AG04450 (cell line): Measurements from ENCODE around the gene GCH1. TPM values are rescaled to one million over a fixed set of nuclear protein-coding genes. Genes with fewer than 3 reads are reported as not detected.

Experiments
- CTCF ChIA-PET: fragments of 300-600, 350-600 bp; formaldehyde crosslinking; extraction: SDS; loops from one replicate; lab custom pipeline; 2022; ENCODE audit warnings: antibody characterized with exemption, inconsistent platforms; lab: Charles Lee
- POLR2A ChIA-PET: fragments of 350-600 bp; formaldehyde crosslinking; extraction: SDS; loops from one replicate; lab custom pipeline; 2021; ENCODE audit warnings: antibody characterized with exemption, inconsistent platforms; lab: Yijun Ruan, JAX
- DNase-seq: peaks from one replicate; pipeline ENCODE4 v3.0.0-alpha.2; 2011; ENCODE audit warnings: low read depth, low spot score
- H3K27ac ChIP-seq: one replicate; pipeline ENCODE4 v1.5.1; 2012; ENCODE audit warnings: low read depth, low read length, control low read depth
- H3K27me3 ChIP-seq: one replicate; pipeline ENCODE4 v1.6.0; 2012; ENCODE audit warnings: low read length; ENCODE audit not compliant: control insufficient read depth, insufficient read depth
- H3K4me3 ChIP-seq: 2 replicates; pipeline ENCODE4 v1.5.1; 2011; ENCODE audit warnings: mild to moderate bottlenecking, low read depth, low read length, control low read depth
- H3K9me3 ChIP-seq: 2 replicates; pipeline ENCODE4 v1.5.1; 2012; ENCODE audit warnings: low read length; ENCODE audit not compliant: control insufficient read depth, insufficient read depth
- polyA plus RNA-seq: library from polyadenylated mRNA; depleted of rRNA; stranded (reverse); fragments of >200 nt; gene quantifications from 2 replicates; pipeline ENCODE4 v1.2.3, GENCODE V29; 2011
- TF ChIP-seq, protein P1 (sequence below): IDR thresholded peaks from 2 replicates; pipeline ENCODE4 v1.5.1; 2011; ENCODE audit warnings: low read depth, low read length, control low read depth, inconsistent platforms

GCH1 gene
- polyA plus RNA-seq, 1 experiment = 0.88 TPM

DNA sequence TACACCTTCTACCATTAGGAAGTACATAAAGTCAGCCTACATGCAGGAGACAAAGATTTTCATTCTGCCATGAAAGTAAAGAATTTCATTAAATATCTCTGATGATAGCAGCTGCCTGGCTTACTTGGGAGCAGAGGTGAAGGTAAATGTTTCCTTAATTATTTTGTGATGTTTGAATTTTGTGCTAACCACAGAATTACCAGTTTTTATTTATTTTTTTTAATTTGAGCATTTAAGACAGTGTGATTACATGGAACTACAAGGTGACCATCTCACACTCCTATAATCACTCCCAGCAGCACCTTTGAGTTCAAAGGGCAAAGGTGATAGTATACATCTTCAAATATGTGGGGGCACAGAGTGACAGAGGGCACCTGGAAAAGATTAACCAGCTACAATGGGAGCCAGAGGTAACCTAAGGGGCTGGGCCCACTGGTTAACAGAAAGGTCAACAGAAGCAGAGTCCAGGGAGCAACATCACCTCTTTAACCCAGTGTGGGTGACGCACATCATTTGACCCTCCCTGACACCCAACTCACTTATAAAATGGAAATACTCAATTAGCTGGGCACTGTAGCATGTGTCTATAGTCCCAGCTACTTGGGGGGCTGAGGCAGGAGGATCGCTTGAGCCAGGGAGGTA is 65.0 kb downstream of the GCH1 start:
- ChIA-PET POLR2A (no interaction called here), CTCF (interaction anchor here (0.7 kb wide), 1 partner anchor 123 kb away, joined by 4 read pairs; no protein-coding TSS in a partner anchor)
- TF ChIP-seq, protein P1, sequence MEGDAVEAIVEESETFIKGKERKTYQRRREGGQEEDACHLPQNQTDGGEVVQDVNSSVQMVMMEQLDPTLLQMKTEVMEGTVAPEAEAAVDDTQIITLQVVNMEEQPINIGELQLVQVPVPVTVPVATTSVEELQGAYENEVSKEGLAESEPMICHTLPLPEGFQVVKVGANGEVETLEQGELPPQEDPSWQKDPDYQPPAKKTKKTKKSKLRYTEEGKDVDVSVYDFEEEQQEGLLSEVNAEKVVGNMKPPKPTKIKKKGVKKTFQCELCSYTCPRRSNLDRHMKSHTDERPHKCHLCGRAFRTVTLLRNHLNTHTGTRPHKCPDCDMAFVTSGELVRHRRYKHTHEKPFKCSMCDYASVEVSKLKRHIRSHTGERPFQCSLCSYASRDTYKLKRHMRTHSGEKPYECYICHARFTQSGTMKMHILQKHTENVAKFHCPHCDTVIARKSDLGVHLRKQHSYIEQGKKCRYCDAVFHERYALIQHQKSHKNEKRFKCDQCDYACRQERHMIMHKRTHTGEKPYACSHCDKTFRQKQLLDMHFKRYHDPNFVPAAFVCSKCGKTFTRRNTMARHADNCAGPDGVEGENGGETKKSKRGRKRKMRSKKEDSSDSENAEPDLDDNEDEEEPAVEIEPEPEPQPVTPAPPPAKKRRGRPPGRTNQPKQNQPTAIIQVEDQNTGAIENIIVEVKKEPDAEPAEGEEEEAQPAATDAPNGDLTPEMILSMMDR = no peak
- H3K4me3 ChIP-seq = no peak overlapping the region
- no peak overlapping the region for H3K27ac ChIP-seq
- DNase-seq = no peak
- peaks cover 27% of the 10 kb centered on the region for H3K27me3 ChIP-seq
- H3K9me3 ChIP-seq = no peaks in the 10 kb centered on the region

DNA sequence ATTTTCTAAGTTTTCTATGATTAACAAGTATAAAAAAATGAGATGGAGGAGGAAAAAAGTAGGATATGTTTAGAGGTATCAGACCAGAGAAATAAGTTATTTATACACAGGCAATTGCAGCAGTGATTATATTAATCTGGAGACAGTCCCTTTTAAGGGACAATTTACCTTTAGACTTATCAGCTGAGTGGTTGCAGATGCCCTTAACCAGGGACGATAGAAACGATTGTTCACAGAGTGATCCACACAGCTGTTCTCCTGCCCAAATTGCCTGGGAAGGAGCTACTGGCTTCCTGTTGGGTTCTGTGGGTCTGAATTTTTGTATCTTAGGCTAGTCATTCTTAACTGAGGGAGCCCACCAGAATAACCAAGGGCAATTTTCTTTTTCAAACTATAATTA is 66.4 kb downstream of the GCH1 start:
- POLR2A ChIA-PET = no interaction called here

DNA sequence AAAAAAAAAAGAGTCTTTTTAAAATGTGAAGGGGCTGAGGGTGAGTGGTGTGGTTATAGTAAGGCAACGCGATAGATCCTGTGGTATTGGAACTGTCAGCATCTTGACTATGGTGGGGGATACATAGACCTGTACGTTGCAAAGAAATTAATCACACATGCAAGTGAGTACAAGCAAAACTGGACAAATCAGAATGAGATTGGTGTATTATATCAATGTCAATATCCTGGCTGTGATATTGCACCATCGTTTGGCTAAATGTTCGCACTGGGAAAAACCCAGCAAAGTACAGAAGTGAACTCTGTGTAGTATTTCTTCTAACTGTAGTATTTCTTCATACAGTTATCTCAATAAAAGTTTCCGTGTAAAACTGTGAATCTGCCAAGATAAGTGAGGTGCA is 67.9 kb downstream of the GCH1 start:
- ChIA-PET POLR2A (no interaction called here), CTCF (no interaction called here)
- Histone ChIP-seq H3K27ac (no peak overlapping the region), H3K27me3 (peaks cover 30% of the 10 kb centered on the region), H3K4me3 (no peak overlapping the region), H3K9me3 (no peaks in the 10 kb centered on the region)
- no peak for DNase-seq
- TF ChIP-seq, protein P1 = no peak

More for the DNA sequence above, 66.4 kb downstream of the GCH1 start:
- CTCF ChIA-PET = no interaction called here
- no peaks in the 10 kb centered on the region for H3K9me3 ChIP-seq
- no peak overlapping the region for H3K27ac ChIP-seq
- TF ChIP-seq, protein P1 = no peak
- peaks cover 31% of the 10 kb centered on the region for H3K27me3 ChIP-seq
- no peak overlapping the region for H3K4me3 ChIP-seq
- no peak for DNase-seq

DNA sequence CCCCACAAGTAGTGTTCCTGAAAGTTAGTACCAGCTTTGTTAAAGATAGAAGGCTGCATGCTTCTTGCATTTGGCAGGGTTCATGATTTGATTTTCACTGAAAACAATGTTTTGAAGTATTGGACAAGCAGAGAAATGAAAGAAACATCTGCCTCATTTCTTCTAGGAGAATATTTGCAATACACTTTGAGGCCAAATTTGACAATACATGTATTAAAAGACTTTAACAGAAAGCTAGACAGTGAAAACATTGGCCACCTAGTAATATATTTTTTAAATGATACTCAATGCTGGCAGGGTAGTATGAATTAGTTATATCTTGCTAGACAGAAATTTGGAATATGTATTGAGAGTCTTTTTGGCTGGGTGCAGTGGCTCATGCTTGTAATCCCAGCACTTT is 68.5 kb downstream of the GCH1 start:
- CTCF ChIA-PET = no interaction called here
- POLR2A ChIA-PET = no interaction called here
- TF ChIP-seq, protein P1 = no peak

DNA sequence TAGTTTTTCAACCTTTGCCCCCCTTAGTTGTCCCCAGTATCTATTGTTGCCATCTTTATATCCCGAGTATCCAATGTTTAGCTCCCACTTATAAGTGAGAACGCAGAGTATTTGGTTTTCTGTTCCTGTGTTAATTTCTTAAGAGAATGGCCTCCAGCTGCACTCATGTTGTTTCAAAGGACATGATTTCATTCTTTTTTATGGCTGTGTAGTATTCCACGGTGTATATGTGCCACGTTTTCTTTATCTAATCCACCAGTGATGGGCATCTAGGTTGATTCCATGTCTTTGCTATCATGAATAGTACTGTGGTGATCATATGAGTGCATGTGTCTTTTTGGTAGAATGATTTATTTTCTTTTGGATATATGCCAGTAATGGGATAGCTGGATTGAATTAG is 72.0 kb downstream of the GCH1 start:
- Histone ChIP-seq H3K27ac (no peak overlapping the region), H3K27me3 (peaks cover 27% of the 10 kb centered on the region), H3K4me3 (no peak overlapping the region), H3K9me3 (no peaks in the 10 kb centered on the region)
- ChIA-PET POLR2A (interaction anchor here (0.6 kb wide), 1 partner anchor 9 kb away, joined by 3 read pairs; no protein-coding TSS in a partner anchor), CTCF (no interaction called here)
- TF ChIP-seq, protein P1 = no peak
- no peak for DNase-seq

More for the DNA sequence above, 68.5 kb downstream of the GCH1 start:
- Histone ChIP-seq H3K27ac (no peak overlapping the region), H3K4me3 (no peak overlapping the region), H3K9me3 (no peaks in the 10 kb centered on the region), H3K27me3 (peaks cover 28% of the 10 kb centered on the region)
- DNase-seq = no peak
